ENCODE measurements around the gene ARFIP2.

GRCh38 chr11:6442441-6442840 is 38.7 kb downstream of the ARFIP2 start:
- TF ChIP-seq EP300 (IDR thresholded peaks at IDR 0.05; ENCODE audit: low read depth) = no peak
- TF ChIP-seq, protein P1, sequence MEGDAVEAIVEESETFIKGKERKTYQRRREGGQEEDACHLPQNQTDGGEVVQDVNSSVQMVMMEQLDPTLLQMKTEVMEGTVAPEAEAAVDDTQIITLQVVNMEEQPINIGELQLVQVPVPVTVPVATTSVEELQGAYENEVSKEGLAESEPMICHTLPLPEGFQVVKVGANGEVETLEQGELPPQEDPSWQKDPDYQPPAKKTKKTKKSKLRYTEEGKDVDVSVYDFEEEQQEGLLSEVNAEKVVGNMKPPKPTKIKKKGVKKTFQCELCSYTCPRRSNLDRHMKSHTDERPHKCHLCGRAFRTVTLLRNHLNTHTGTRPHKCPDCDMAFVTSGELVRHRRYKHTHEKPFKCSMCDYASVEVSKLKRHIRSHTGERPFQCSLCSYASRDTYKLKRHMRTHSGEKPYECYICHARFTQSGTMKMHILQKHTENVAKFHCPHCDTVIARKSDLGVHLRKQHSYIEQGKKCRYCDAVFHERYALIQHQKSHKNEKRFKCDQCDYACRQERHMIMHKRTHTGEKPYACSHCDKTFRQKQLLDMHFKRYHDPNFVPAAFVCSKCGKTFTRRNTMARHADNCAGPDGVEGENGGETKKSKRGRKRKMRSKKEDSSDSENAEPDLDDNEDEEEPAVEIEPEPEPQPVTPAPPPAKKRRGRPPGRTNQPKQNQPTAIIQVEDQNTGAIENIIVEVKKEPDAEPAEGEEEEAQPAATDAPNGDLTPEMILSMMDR (IDR thresholded peaks at IDR 0.05) = no peak

All from transverse colon (tissue), 3 donors.